ENCODE results near the gene FAM50B.

FAM50B gene

DNA sequence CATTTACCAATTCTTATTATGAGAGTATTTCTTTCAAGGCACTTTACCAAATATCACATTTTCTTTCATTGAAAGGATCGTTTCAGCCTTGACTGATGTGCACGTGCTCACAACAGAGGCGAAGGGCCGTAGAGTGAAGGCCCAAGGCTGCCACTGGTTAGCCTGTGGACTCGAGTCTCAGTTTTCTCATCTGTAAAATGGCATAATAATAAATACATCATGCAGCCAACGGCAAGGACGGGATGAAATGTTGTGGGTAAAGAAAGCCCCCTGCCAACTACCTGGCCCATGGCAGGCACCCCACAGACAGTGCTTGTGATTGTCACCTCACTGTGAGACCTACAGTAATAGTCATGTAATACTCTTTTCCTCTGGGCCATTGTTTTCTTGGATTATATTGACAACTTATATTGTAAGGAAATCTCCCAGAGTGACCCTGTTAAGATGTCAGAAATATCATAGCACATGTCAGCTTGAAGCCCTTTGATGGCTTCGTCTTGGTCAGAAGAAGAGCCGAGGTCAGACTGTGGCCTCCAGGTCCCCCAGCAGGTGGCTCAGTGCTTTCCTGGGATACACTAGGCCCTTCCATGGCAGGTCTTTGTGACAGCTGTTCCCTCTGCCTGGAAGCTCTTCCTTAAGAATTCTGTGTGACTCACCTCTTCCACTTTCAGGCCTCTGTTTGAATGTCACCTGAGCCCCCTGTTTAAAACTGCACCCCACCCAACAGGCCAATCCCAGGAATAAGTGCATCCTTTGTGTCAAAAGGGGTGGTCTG lies 36.3 kb downstream of the FAM50B start:
- Histone ChIP-seq H3K27ac (no peak overlapping the region), H2AFZ (ENCODE audit: low read depth) (no peak overlapping the region), H3K9ac (no peak overlapping the region), H4K20me1 (ENCODE audit: insufficient read depth) (no peaks in the 10 kb centered on the region), H3K4me1 (ENCODE audit: low read depth, poor library complexity, severe bottlenecking) (no peaks in the 10 kb centered on the region), H3K79me2 (ENCODE audit: insufficient read depth, low read depth) (no peaks in the 10 kb centered on the region), H3K36me3 (ENCODE audit: insufficient read depth) (no peaks in the 10 kb centered on the region), H3K4me3 (IDR thresholded peaks at IDR 0.05; ENCODE audit: insufficient read depth, low read depth, low read length) (no peak overlapping the region), H3K4me2 (no peak overlapping the region), H3K27me3 (ENCODE audit: insufficient read depth, low read depth) (no peaks in the 10 kb centered on the region)
- TF ChIP-seq, protein P1, sequence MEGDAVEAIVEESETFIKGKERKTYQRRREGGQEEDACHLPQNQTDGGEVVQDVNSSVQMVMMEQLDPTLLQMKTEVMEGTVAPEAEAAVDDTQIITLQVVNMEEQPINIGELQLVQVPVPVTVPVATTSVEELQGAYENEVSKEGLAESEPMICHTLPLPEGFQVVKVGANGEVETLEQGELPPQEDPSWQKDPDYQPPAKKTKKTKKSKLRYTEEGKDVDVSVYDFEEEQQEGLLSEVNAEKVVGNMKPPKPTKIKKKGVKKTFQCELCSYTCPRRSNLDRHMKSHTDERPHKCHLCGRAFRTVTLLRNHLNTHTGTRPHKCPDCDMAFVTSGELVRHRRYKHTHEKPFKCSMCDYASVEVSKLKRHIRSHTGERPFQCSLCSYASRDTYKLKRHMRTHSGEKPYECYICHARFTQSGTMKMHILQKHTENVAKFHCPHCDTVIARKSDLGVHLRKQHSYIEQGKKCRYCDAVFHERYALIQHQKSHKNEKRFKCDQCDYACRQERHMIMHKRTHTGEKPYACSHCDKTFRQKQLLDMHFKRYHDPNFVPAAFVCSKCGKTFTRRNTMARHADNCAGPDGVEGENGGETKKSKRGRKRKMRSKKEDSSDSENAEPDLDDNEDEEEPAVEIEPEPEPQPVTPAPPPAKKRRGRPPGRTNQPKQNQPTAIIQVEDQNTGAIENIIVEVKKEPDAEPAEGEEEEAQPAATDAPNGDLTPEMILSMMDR (conservative IDR thresholded peaks at IDR 0.05; ENCODE audit: low read depth, low read length) = no peak

DNA sequence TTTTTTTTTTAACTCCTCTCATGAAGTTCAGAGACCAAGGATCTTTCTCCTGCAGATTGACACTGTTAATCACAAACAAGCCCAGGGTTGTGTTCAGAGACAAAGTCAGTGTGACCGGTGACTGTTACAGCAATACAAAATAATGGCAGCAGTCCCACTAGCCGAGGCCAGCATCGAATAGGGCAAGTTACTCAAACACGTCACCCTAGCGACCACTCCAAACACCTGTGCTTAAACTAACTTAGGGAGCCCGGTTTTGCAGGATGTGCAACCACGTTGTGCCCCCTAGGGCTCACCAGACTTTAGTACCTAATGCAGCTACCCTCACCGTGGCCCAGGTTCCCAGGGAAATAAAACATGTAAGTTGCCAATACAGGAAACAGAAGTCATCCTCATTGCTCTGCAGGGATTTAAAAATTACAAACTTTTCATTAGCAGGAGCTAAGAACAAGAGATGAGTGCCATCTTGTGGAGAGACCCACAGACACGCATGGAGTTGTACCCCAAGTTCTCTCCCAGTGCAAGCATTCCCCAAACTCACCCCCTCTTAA lies 38.1 kb downstream of the FAM50B start:
- H3K79me2 ChIP-seq (ENCODE audit: insufficient read depth, low read depth) = no peaks in the 10 kb centered on the region
- no peak overlapping the region for H3K4me3 ChIP-seq (IDR thresholded peaks at IDR 0.05; ENCODE audit: insufficient read depth, low read depth, low read length)
- H4K20me1 ChIP-seq (ENCODE audit: insufficient read depth) = no peaks in the 10 kb centered on the region
- no peak overlapping the region for H3K9ac ChIP-seq
- H3K27ac ChIP-seq = no peak overlapping the region
- no peak overlapping the region for H3K4me2 ChIP-seq
- no peaks in the 10 kb centered on the region for H3K27me3 ChIP-seq (ENCODE audit: insufficient read depth, low read depth)
- H3K36me3 ChIP-seq (ENCODE audit: insufficient read depth) = no peaks in the 10 kb centered on the region
- no peaks in the 10 kb centered on the region for H3K4me1 ChIP-seq (ENCODE audit: low read depth, poor library complexity, severe bottlenecking)
- TF ChIP-seq, protein P1 (conservative IDR thresholded peaks at IDR 0.05; ENCODE audit: low read depth, low read length) = no peak
- H2AFZ ChIP-seq (ENCODE audit: low read depth) = no peak overlapping the region

DNA sequence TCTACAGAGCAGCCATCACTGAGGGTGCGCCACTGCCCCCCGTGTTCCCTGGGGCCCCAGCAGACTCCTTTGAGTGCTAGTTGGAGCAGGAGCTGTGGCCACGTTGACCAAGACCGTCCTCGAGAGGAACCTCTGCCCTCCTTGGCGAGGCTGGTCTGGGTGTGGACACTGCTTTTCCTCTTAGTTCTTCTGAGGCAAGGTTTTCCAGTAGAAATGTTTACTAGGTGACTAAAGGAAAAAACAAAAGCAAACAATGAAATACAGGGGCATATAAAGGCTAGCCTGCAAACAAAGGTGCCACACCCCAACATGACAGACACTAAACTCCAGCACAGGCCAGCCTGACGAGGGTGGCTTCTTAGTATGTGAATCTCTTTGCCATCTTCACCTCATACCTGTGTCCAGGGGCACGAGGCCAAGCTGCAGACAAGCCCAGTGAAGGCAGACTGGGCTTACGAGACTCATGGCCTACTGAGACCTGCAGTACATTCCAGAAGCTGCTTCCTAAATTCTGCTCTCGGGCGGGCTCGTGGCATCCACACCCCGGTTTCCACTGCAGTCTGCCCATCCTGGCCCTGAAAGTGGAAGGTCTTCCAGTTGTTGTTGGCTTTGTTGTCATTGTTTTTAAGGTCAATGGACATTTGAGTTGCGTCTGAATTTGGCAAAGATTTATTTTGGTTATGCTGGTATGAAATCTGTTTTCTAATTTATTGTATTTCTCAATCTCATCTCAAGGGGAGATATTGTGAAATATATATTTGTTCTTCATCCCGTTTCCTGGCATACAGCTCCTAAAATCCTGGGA lies 39.2 kb downstream of the FAM50B start:
- Histone ChIP-seq H3K4me2 (no peak overlapping the region), H3K27ac (no peak overlapping the region), H2AFZ (ENCODE audit: low read depth) (no peak overlapping the region)

DNA sequence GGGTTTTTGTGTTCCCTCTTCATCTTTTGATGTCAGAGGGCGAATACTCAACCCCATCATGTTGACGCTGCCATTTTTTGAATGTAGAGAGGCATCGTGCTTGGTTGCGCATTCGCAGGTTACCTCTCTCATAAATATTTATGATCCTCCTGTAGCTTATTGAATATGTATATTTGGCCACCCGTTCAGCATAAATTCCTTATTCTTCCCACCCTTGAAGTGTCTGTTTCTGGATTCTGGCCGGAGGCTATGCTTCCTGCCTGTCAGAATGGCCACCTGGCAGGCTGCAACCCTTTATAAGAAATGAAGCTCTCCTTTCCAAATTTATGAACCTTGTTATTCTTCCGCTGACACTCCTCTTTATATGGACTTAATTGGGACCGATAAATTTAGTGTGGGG lies 40.9 kb downstream of the FAM50B start:
- TF ChIP-seq, protein P1 (conservative IDR thresholded peaks at IDR 0.05; ENCODE audit: low read depth, low read length) = no peak
- Histone ChIP-seq H3K27ac (no peak overlapping the region), H2AFZ (ENCODE audit: low read depth) (no peak overlapping the region), H3K27me3 (ENCODE audit: insufficient read depth, low read depth) (no peaks in the 10 kb centered on the region), H3K4me1 (ENCODE audit: low read depth, poor library complexity, severe bottlenecking) (no peaks in the 10 kb centered on the region), H3K9ac (no peak overlapping the region), H3K4me2 (no peak overlapping the region), H3K4me3 (IDR thresholded peaks at IDR 0.05; ENCODE audit: insufficient read depth, low read depth, low read length) (no peak overlapping the region), H3K36me3 (ENCODE audit: insufficient read depth) (no peaks in the 10 kb centered on the region), H3K79me2 (ENCODE audit: insufficient read depth, low read depth) (no peaks in the 10 kb centered on the region), H4K20me1 (ENCODE audit: insufficient read depth) (no peaks in the 10 kb centered on the region)

More for the DNA sequence above, 39.2 kb downstream of the FAM50B start:
- Histone ChIP-seq H3K36me3 (ENCODE audit: insufficient read depth) (no peaks in the 10 kb centered on the region), H3K4me1 (ENCODE audit: low read depth, poor library complexity, severe bottlenecking) (no peaks in the 10 kb centered on the region), H3K27me3 (ENCODE audit: insufficient read depth, low read depth) (no peaks in the 10 kb centered on the region), H3K4me3 (IDR thresholded peaks at IDR 0.05; ENCODE audit: insufficient read depth, low read depth, low read length) (no peak overlapping the region), H3K9ac (no peak overlapping the region), H4K20me1 (ENCODE audit: insufficient read depth) (no peaks in the 10 kb centered on the region), H3K79me2 (ENCODE audit: insufficient read depth, low read depth) (no peaks in the 10 kb centered on the region)
- TF ChIP-seq, protein P1 (conservative IDR thresholded peaks at IDR 0.05; ENCODE audit: low read depth, low read length) = no peak
